Effector memory CD8-positive, alpha-beta T cell (primary cell): ENCODE measurements around the gene NEMP1.
A peak's percentile ranks its signal among the peaks of the same experiment; 100 is the strongest.
"Not testable (repeated sequence)": the region's sequence is repeated elsewhere in the genome, so short reads cannot be mapped to it uniquely, and the experiment has no call there.

Experiments
- ATAC-seq: fragments of 150-1000 bp; cut with Tn5 transposase; replicated peaks from 2 replicates; pipeline ENCODE4 v1.10.0; 2021; ENCODE audit warnings: mild to moderate bottlenecking, moderate library complexity
- DNase-seq, 3 experiments: peaks; one replicate each; pipeline ENCODE4 v3.0.0; 2021
- H3K27ac Mint-ChIP-seq, 2 donors: one replicate each; pipeline ENCODE4 v1.8.0; 2022; ENCODE audit warnings: mild to moderate bottlenecking in 2 of 2, mixed read lengths in 2 of 2, moderate library complexity in 2 of 2
- H3K27me3 Mint-ChIP-seq, 2 donors: one replicate each; pipeline ENCODE4 v1.8.0; 2022; ENCODE audit warnings: mixed read lengths in 2 of 2
- H3K36me3 Mint-ChIP-seq: one replicate; pipeline ENCODE4 v1.8.0; 2022; ENCODE audit warnings: mild to moderate bottlenecking, moderate library complexity, mixed read lengths; ENCODE audit not compliant: insufficient read depth
- H3K4me1 Mint-ChIP-seq, 2 donors: one replicate each; pipeline ENCODE4 v1.8.0; 2022; ENCODE audit warnings: low read depth in 2 of 2, mixed read lengths in 2 of 2
- H3K4me3 Mint-ChIP-seq, 2 donors: one replicate each; pipeline ENCODE4 v1.8.0; 2022; ENCODE audit warnings: mild to moderate bottlenecking in 2 of 2, mixed read lengths in 2 of 2, moderate library complexity in 2 of 2
- H3K9me3 Mint-ChIP-seq, 2 donors: one replicate each; pipeline ENCODE4 v1.8.0; 2022; ENCODE audit warnings: mixed read lengths in 2 of 2

NEMP1 gene

DNA sequence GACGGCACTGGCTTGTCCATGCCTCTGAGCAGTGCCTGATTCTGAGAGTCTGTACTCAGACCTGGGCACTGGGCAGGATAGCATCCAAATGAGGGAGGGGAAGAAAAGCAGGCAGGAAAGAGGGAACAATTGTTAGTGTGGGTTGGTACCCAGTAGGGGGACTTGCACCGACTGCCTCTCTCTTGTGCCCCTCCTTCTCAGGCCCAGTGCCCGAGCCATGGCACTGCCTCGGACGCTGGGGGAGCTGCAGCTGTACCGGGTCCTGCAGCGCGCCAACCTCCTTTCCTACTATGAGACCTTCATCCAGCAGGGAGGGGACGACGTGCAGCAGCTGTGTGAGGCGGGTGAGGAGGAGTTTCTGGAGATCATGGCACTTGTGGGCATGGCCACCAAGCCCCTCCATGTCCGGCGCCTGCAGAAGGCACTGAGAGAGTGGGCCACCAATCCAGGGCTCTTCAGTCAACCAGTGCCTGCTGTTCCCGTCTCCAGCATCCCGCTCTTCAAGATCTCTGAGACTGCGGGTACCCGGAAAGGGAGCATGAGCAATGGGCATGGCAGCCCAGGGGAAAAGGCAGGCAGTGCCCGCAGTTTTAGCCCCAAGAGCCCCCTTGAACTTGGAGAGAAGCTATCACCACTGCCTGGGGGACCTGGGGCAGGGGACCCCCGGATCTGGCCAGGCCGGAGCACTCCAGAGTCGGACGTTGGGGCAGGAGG is 12.5 kb upstream of the NEMP1 start:
- H3K36me3 Mint-ChIP-seq, result peaks cover 24% of the 10 kb centered on the region
- no peak for DNase-seq
- H3K4me1 Mint-ChIP-seq, result peaks cover 38 to 44% of the 10 kb centered on the region in 2 donors
- H3K9me3 Mint-ChIP-seq, result no peaks in the 10 kb centered on the region
- ATAC-seq, result no peak
- H3K4me3 Mint-ChIP-seq, result peak overlapping the region in 1 of 2 donors; percentile 14
- no peaks in the 10 kb centered on the region for H3K27me3 Mint-ChIP-seq
- H3K27ac Mint-ChIP-seq, result peak overlapping the region; percentile 41 to 76

DNA sequence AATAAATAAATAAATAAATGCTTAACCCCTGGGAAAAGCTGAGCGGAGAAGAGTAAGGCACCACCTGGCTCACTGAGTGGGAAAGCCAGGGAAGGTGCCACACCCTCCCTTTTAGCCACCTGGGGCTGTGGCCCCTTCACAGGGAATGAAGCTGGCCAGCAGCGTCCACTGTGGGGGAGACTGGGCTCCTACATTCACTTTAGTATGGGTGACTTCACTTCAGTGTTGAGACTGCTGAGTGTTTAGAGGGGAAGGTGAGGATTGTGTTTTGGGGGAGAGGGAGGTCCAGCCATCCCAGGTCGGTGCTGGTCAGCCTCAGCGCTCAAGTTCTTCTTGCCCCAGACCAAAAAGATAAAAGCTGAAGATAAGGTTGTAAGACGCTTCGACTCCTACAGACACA is 11.9 kb upstream of the NEMP1 start:
- no peaks in the 10 kb centered on the region for H3K27me3 Mint-ChIP-seq
- H3K27ac Mint-ChIP-seq, result no peak overlapping the region
- DNase-seq (no peak), ATAC-seq (no peak)
- H3K4me3 Mint-ChIP-seq, result peak overlapping the region in 1 of 2 donors; percentile 95
- peaks cover 43 to 48% of the 10 kb centered on the region in 2 donors for H3K4me1 Mint-ChIP-seq
- H3K9me3 Mint-ChIP-seq, result no peaks in the 10 kb centered on the region
- peaks cover 22% of the 10 kb centered on the region for H3K36me3 Mint-ChIP-seq

DNA sequence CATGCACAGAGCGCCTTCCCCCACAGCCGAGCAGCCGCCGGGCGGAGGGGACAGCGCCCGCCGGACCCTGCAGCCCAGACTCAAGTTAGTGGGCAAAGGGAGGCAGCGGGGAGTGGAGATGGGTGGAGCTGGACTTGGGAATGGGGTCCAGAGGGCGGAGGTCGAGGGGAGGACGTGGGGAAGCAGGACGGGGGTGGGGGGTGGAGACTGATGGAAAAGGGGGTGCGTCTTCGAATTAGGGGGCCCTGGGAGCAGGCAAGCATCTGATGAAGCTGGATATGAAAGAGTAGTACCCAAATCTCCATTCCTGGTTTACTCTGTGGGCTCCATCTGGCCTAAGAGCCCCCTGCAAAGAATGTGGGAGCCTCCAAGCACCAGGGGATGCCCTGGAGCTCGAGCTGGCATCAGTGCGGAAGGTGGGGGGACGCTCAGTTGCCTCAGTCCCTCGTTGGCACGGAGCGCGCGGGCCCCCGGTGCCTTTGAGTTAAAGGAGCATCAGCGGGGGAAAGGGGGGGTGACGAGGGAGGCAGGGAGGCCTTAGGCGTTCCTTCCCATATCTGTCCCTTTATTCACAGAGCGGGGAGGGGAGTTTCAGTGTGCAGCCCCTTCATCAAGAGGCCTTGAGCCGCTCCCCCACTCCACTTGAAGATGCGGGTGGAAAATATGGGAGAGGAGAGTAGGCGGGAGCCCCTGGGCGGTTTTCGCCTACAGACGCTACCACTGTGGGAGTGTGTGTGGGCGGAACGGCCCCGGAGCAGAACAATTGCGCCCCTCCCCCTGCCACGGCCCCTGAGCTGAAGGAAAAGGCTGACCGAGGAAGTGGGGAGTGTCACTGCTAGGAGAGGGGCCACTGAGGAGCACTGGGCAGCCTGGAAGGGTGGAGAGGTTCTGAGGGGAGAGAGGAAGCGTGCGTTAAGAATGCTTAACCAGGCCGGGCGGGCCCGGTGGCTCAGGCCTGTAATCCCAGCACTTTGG is 11.0 kb upstream of the NEMP1 start:
- no peak for ATAC-seq

DNA sequence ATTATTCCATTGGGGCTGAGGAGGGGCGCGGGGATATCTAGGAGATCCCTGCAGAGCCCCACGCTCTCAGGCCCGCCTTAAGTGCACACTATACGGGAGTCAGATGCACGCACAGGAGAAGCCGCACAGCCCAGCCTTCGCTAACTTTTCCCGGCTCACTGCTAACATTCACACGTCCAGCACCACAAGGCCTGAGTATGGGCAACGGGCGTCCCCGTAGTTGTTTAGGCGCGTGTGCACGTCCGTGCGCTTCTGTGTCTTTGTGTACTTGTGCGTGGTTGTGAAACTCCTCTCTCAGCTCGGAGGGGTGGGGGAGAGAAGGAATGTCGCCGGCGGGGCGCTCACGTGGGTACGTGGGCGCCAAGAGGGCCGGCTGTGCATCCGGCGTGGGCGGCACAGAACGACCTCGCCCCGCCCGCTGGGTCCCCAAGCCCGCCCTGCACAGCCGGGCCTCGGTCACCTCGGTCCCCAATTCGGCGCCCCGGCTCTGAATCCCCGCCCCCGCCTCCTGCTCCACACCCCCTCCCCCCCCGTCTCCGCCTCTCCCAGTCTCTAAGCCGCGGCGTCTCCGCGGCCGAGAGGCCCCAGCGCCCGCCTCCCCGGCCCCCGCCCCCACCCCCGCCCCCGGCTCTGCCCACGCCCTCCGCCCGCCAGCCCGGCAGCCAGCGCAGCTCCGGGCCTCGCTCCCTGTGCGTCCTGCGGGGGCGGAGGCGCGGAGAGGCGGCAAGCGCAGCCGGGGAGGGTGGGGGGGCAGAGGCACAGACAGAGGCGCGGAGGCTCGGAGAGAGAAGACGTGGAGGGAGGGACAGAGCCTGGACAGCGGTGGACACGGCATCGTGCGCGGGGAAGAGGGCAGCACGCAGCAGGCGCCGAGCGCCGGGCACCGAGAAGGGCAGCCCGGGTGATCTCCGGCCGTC is 10.0 kb upstream of the NEMP1 start, which contains the start of gene NAB2:
Gene NAB2, plus strand, starts transcription at position 761 of the 917 bp plus-strand sequence. CDS start 158 bp downstream, outside the sequence.
- Mint-ChIP-seq H3K36me3 (peaks cover 19% of the 10 kb centered on the region), H3K4me1 (peaks cover 39 to 49% of the 10 kb centered on the region in 2 donors), H3K4me3 (peak within 1 kb of the TSS; percentile 93 to 95), H3K27me3 (no peaks in the 10 kb centered on the region), H3K9me3 (no peaks in the 10 kb centered on the region), H3K27ac (peak within 1 kb of the TSS; percentile 96)
- peak; percentile 80 to 88 (median 86) for DNase-seq
- peak; percentile 73 for ATAC-seq

More for the DNA sequence above, 11.0 kb upstream of the NEMP1 start:
- H3K27me3 Mint-ChIP-seq, result no peaks in the 10 kb centered on the region
- no peaks in the 10 kb centered on the region for H3K9me3 Mint-ChIP-seq
- peaks cover 43 to 51% of the 10 kb centered on the region in 2 donors for H3K4me1 Mint-ChIP-seq
- H3K36me3 Mint-ChIP-seq, result peaks cover 19% of the 10 kb centered on the region
- DNase-seq, result peak in 1 of 3 experiments; percentile 15
- peak overlapping the region; percentile 93 to 95 for H3K4me3 Mint-ChIP-seq
- peak overlapping the region; percentile 54 to 86 for H3K27ac Mint-ChIP-seq

DNA sequence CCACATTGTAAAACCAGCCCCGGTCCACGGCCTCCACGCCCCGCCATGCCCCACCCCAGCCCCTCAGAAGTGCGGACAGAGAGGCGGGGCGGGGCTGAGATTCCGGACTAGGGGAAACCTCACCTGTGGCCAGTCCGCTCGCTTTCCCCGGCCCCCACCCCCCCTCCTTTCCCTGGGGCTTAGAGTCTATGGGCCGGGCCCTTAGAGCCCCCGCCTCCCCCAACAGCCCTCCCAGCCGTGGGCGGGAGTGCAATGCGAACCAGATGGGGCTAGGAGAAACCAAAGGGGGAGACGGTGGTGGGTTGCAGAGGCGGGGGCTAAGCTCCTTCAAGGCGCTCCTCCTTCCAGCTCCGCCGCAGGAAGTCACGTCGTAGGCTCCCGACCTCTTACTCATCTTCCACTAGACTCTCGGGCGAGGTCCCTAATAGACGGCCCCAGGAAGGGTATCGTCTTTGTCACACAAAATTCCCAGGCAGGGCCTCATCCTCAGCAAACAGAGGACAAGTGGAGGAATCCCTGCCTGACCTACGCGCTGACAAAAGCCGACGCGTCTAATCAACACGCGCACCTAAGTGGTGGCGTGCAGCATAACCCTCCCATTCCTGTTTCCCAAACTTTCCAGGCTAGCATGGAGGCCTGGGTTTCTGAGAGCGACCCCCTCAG is 9.2 kb upstream of the NEMP1 start:
- H3K4me1 Mint-ChIP-seq, result peaks cover 35 to 44% of the 10 kb centered on the region in 2 donors
- H3K27ac Mint-ChIP-seq, result peak overlapping the region; percentile 96
- peaks cover 14% of the 10 kb centered on the region for H3K36me3 Mint-ChIP-seq
- no peaks in the 10 kb centered on the region for H3K9me3 Mint-ChIP-seq
- H3K27me3 Mint-ChIP-seq, result no peaks in the 10 kb centered on the region
- peak overlapping the region; percentile 93 to 95 for H3K4me3 Mint-ChIP-seq
- DNase-seq, result peak; percentile 49 to 64 (median 61)
- ATAC-seq, result peak; percentile 45

DNA sequence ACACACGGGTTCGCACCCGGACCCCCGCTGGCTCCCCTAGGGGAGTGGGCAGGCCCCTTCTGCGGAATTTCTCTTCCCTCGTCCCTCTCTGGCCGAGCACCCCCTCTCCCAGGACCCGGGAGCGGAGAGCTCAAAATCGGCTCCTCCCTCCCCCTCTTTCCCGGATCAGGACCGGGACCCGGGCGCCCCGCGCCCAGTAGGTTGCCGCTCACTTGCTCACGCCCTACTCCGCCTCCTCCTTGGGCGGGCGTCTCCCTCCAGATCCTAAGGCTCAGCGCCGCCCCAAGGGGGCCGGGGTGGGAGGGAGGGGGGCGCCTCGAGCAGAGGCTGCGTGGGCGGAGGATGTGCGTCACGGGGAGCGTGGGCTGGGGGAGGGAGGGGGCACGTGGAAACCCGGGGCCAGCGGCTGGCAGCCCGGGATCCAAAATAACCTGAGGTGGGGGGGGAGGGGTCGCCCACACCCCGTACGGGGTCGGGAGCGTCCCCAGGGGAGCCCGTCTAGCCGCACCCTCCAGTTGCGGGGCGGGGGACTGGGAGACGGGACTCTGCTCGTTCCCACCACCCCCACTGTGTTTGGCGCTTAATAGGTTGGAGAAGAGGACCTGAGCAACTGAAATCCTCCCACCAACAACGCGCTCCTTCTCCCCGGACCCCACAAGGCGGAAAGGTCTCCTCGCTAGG is 8.6 kb upstream of the NEMP1 start:
- peak overlapping the region; percentile 93 to 95 for H3K4me3 Mint-ChIP-seq
- ATAC-seq (peak; percentile 56), DNase-seq (peak; percentile 70 to 77 (median 74))
- H3K36me3 Mint-ChIP-seq, result peaks cover 14% of the 10 kb centered on the region
- H3K27me3 Mint-ChIP-seq, result no peaks in the 10 kb centered on the region
- no peaks in the 10 kb centered on the region for H3K9me3 Mint-ChIP-seq
- H3K27ac Mint-ChIP-seq, result peak overlapping the region; percentile 96
- peaks cover 32 to 40% of the 10 kb centered on the region in 2 donors for H3K4me1 Mint-ChIP-seq

DNA sequence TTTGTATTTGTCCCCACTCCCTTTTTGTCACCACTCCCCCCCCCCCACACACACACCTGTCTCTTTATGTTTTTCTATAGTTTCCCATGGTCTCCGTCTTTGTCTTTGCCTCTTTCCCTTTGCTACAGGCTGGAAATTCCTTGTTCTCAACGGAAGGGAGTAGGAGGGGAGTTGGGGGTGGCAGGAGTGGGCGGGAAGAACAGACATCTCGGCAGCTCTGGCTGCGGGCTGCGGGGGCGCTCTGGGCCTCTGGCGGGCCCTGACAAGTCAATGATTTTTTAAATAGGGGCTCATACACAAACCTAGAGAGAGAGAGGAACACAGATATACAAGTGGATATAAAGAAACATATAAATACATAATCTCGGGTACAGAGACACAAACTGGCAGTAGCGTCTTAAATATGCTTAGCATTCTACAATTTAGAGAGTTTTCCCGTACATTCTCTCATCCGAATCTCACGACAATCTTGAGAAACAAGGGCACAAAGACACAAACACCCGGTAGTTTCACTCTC is 8.0 kb upstream of the NEMP1 start:
- Mint-ChIP-seq H3K4me1 (peaks cover 32 to 37% of the 10 kb centered on the region in 2 donors), H3K9me3 (no peaks in the 10 kb centered on the region), H3K27ac (peak overlapping the region; percentile 96), H3K36me3 (peaks cover 14% of the 10 kb centered on the region), H3K27me3 (no peaks in the 10 kb centered on the region), H3K4me3 (peak overlapping the region; percentile 93 to 95)
- peak; percentile 7 for ATAC-seq
- peak in 1 of 3 experiments; percentile 31 for DNase-seq

DNA sequence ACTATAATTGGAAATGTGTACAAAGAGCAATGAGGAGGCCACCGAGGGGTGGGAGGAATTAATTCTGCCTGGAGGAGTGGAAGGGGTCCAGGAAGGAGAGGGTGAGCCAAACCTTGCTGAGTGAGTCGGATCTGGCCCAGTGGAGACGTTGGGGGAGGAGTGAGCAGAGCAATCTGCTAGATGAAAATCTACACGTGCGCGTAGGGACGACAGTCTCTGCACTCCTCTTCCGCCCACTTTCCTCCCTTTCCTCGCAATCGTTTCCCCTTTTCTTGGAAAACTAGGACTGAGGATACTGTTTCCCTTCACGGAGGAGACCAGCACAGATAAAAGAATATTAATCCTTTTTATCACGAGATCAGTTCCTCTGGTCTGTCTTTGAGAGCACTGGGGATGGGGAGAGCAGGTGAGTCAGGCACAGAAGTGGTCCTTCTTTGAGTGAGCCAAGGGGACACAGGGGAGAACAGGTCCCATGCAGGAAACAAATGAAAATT is 7.5 kb upstream of the NEMP1 start:
- H3K27me3 Mint-ChIP-seq, result no peaks in the 10 kb centered on the region
- peak overlapping the region; percentile 93 to 95 for H3K4me3 Mint-ChIP-seq
- no peak for DNase-seq
- no peaks in the 10 kb centered on the region for H3K9me3 Mint-ChIP-seq
- H3K27ac Mint-ChIP-seq, result peak overlapping the region; percentile 96
- no peak for ATAC-seq
- peaks cover 32 to 34% of the 10 kb centered on the region in 2 donors for H3K4me1 Mint-ChIP-seq
- peaks cover 14% of the 10 kb centered on the region for H3K36me3 Mint-ChIP-seq

DNA sequence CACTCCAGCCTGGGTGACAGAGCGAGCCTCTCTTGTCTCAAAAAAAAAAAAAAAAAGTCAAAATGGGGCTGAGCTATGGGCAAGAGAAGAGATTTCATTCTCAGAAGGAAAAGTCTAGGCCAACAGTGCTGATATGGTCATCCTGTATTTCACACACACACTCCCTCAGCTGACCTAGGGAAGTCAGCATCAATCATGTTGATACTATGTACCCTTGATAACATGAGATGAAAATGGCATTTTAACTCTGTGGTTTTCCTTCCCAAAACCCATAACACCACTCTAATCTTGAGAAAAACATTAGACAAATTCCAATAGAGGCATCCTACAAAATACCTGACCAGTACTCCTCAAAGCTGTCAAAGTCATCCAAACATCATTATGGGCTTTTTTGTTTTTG is 2.3 kb upstream of the NEMP1 start:
- no peaks in the 10 kb centered on the region for H3K27me3 Mint-ChIP-seq
- H3K9me3 Mint-ChIP-seq, result no peaks in the 10 kb centered on the region
- peaks cover 13% of the 10 kb centered on the region for H3K36me3 Mint-ChIP-seq
- no peak for DNase-seq
- H3K4me3 Mint-ChIP-seq, result no peak overlapping the region
- H3K4me1 Mint-ChIP-seq, result peaks cover 10 to 15% of the 10 kb centered on the region in 2 donors
- no peak for ATAC-seq
- H3K27ac Mint-ChIP-seq, result no peak overlapping the region

DNA sequence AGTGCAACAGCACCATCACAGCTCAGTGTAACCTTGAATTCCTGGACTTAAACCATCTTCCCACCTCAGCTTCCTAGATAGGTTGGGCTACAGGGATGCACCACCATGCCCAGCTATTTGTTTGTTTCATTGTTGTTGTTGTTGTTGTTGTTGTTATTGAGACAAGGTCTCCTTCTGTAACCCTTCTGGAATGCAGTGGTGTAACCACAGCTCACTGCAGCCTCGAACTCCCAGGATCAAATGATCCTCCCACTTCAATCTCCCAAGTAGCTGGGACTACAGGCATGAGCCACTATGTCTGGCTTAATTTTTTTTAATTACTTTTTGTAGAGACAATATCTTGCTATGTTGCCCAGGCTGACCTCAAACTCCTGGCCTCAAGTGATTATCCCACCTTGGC is 1.2 kb upstream of the NEMP1 start:
- H3K4me1 Mint-ChIP-seq, result peaks cover 7 to 10% of the 10 kb centered on the region in 2 donors
- DNase-seq (no peak), ATAC-seq (no peak)
- no peaks in the 10 kb centered on the region for H3K27me3 Mint-ChIP-seq
- no peaks in the 10 kb centered on the region for H3K9me3 Mint-ChIP-seq
- peak overlapping the region in 1 of 2 donors; percentile 97 for H3K27ac Mint-ChIP-seq
- H3K4me3 Mint-ChIP-seq, result no peak overlapping the region
- H3K36me3 Mint-ChIP-seq, result peaks cover 13% of the 10 kb centered on the region

DNA sequence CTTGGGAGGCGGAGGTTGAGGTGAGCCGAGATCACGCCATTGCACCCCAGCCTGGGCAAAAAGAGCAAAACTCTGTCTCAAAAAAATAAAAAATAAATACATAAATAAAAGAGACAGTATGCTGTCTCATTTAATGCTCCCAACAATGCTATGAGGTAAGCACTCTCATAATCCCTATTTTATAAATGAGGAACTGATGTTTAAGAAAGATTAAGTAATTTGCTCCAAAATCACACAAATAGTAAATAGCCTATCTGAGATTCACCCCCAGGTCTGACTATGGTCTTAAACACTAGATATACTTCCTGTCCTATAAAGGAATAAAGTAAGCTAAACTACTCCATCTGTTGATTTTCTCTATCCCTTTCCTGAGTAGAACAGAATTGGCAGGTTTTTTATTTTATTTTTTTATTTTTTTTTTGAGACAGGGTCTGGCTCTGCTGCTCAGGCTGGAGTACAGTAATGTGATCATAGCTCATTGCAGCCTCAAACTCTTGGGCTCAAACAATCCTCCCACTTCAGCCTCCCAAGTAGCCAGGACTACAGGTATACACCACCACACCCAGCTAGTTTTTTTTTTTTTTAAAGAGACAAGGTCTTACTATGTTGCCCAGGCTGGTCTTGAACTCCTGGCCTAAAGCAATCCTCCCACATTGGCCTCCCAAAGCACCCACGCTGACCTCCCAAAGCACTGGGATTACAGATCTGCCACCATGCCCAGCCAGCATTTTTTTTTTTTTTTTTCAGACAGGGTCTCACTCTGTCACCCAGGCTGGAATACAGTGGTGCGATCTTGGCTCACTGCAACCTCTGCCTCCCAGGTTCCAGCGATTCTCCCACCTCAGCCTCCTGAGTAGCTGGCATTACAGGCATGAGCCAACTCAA is 4.8 kb downstream of the NEMP1 start:
- not testable (repeated sequence) for H3K4me3 Mint-ChIP-seq, H3K27me3 Mint-ChIP-seq, H3K9me3 Mint-ChIP-seq, ATAC-seq, DNase-seq
- H3K27ac Mint-ChIP-seq, result peak overlapping the region in 1 of 2 donors; percentile 8
- H3K36me3 Mint-ChIP-seq, result peaks cover 24% of the 10 kb centered on the region
- peaks cover 11 to 17% of the 10 kb centered on the region in 2 donors for H3K4me1 Mint-ChIP-seq
